DND-41 (cell line): ENCODE results near the gene RAPGEF5.
A peak's percentile ranks its signal among the peaks of the same experiment; 100 is the strongest.

Experiments
- ATAC-seq: fragments of 200-7000 bp; cut with Tn5 transposase; 3 replicates; pipeline ENCODE4 v1.9.1; 2021; ENCODE audit warnings: low read depth; ENCODE audit not compliant: insufficient read depth
- DNase-seq: peaks from one replicate; pipeline ENCODE4 v3.0.0-alpha.2; 2020
- H2AFZ ChIP-seq: 2 replicates; pipeline ENCODE4 v1.6.0; 2012; ENCODE audit warnings: low read depth, low read length
- H3K27ac ChIP-seq: 2 replicates; pipeline ENCODE4 v1.5.1; 2012; ENCODE audit warnings: low read length, inconsistent platforms
- H3K27me3 ChIP-seq: fragments of 200-600 bp; sonication (generic); 2 replicates; pipeline ENCODE4 v1.6.0; 2012; ENCODE audit warnings: low read length, mild to moderate bottlenecking, inconsistent platforms; ENCODE audit not compliant: insufficient read depth, poor library complexity
- H3K36me3 ChIP-seq: 2 replicates; pipeline ENCODE4 v1.5.1; 2012; ENCODE audit warnings: low read length, inconsistent platforms; ENCODE audit not compliant: insufficient read depth
- H3K4me1 ChIP-seq: 2 replicates; pipeline ENCODE4 v1.5.1; 2012; ENCODE audit warnings: mild to moderate bottlenecking, low read length; ENCODE audit not compliant: insufficient read depth
- H3K4me2 ChIP-seq: 2 replicates; pipeline ENCODE4 v1.6.0; 2012; ENCODE audit warnings: mild to moderate bottlenecking, moderate library complexity, low read length, inconsistent platforms; ENCODE audit not compliant: insufficient read depth
- H3K4me3 ChIP-seq, 2 experiments: fragments of 200-600 bp in 1 of 2; shearing (Covaris generic) in 1 of 2; 2 replicates each; pipeline ENCODE4 v1.5.1; 2012 to 2016; ENCODE audit warnings: inconsistent platforms in 2 of 2, low read length in 2 of 2, mild to moderate bottlenecking in 2 of 2, low read depth in 1 of 2, moderate library complexity in 1 of 2
- H3K79me2 ChIP-seq: 2 replicates; pipeline ENCODE4 v1.6.0; 2012; ENCODE audit warnings: low read length, inconsistent platforms; ENCODE audit not compliant: insufficient read depth
- H3K9ac ChIP-seq: 2 replicates; pipeline ENCODE4 v1.6.0; 2012; ENCODE audit warnings: low read depth, mild to moderate bottlenecking, inconsistent platforms, low read length, moderate library complexity
- H3K9me3 ChIP-seq: 2 replicates; pipeline ENCODE4 v1.5.1; 2012; ENCODE audit warnings: low read length, moderate library complexity, mild to moderate bottlenecking, inconsistent platforms; ENCODE audit not compliant: insufficient read depth, severe bottlenecking
- H4K20me1 ChIP-seq: 2 replicates; pipeline ENCODE4 v1.6.0; 2012; ENCODE audit warnings: low read length; ENCODE audit not compliant: insufficient read depth
- EZH2 ChIP-seq: IDR thresholded peaks from 3 replicates; pipeline ENCODE4 v1.6.1; 2012; ENCODE audit warnings: borderline replicate concordance, low read depth, mild to moderate bottlenecking, moderate library complexity, low read length, inconsistent platforms; ENCODE audit not compliant: severe bottlenecking
- TF ChIP-seq, protein P1 (sequence below): IDR thresholded peaks from 2 replicates; pipeline ENCODE4 v1.5.1; 2012; ENCODE audit warnings: borderline replicate concordance, low read length, moderate library complexity, mild to moderate bottlenecking; ENCODE audit not compliant: poor library complexity, severe bottlenecking; ENCODE audit errors: extremely low read depth

RAPGEF5 gene

DNA sequence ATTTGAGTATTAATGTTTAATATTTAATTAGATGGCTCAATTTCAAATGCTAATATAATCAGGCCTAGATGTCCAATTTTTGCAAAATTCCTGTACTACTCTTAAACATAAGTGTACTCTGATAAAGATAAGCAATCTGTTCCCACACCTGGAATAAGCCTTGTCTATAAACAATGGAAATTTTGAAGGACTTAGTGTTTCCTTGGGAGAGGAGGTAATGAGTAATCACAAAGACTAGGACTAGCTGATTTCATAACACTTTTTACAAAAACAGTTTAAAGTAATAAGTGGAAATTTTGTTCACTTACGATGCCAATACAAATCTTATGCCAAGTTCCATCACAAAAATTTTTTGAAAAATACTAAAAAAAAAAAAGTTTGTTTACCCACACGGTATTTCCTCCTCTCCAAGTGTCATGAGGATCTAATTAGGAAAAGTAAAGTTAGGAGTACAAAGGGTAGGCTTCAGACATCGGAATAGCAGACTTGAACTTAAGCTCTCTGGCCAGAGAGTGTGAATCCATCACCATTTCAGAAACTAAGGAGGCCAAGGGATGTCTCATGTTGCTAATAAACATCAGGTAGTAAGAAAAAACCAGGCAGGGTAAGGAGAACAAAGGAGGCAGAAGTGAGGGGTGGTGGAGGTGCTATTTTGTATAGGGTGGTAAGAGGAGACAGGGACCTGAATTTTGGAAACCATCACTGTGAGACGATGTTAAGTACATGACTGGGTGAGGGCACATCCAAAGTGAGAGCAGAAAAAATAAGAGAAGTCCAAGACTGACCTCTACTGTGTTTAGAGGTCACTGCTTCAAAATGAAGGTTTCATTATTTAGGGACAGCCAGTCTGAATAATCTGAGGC is 61.3 kb downstream of the RAPGEF5 start:
- TF ChIP-seq, protein P1, sequence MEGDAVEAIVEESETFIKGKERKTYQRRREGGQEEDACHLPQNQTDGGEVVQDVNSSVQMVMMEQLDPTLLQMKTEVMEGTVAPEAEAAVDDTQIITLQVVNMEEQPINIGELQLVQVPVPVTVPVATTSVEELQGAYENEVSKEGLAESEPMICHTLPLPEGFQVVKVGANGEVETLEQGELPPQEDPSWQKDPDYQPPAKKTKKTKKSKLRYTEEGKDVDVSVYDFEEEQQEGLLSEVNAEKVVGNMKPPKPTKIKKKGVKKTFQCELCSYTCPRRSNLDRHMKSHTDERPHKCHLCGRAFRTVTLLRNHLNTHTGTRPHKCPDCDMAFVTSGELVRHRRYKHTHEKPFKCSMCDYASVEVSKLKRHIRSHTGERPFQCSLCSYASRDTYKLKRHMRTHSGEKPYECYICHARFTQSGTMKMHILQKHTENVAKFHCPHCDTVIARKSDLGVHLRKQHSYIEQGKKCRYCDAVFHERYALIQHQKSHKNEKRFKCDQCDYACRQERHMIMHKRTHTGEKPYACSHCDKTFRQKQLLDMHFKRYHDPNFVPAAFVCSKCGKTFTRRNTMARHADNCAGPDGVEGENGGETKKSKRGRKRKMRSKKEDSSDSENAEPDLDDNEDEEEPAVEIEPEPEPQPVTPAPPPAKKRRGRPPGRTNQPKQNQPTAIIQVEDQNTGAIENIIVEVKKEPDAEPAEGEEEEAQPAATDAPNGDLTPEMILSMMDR: no peak
- no peak for TF ChIP-seq EZH2
- Histone ChIP-seq H3K79me2 (peaks cover 3% of the 10 kb centered on the region; the same call in 1 of the 2 replicates), H3K4me1 (peaks cover 71% of the 10 kb centered on the region), H2AFZ (no peak overlapping the region), H3K27ac (peak overlapping the region; percentile 56), H3K36me3 (peaks cover 61% of the 10 kb centered on the region), H3K27me3 (no peaks in the 10 kb centered on the region), H3K4me2 (no peak overlapping the region), H3K4me3 (no peak overlapping the region), H4K20me1 (no peaks in the 10 kb centered on the region), H3K9me3 (no peaks in the 10 kb centered on the region), H3K9ac (no peak overlapping the region)
- DNase-seq (no peak), ATAC-seq (no peak)

DNA sequence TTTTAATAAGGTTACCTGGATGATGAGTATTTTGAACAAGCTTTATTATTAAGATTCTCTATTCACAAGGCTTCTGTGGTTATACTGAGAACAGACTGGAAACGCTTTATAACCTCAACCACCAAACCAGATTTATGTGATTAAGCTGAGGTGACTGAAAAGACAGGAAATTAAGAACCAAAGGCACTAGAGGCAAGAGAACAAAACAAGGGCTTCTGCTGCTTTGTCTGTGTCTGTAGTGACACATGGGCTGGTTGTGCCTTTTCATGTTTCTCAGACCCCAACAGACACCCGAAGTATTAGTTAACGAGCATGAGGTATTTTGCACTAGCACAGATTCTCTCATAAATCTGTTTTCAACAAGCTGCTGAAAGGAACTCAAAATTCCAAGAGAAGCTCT is 64.4 kb downstream of the RAPGEF5 start:
- Histone ChIP-seq H3K9ac (peak overlapping the region; percentile 56), H3K4me1 (peaks cover 94% of the 10 kb centered on the region), H3K27me3 (no peaks in the 10 kb centered on the region), H3K79me2 (peaks cover 3% of the 10 kb centered on the region; the same call in 1 of the 2 replicates), H3K4me3 (peak overlapping the region in 1 of 2 experiments; percentile 34; a peak in 2 of 4 replicates), H3K4me2 (peak overlapping the region; percentile 58), H3K9me3 (no peaks in the 10 kb centered on the region), H3K27ac (peak overlapping the region; percentile 94), H3K36me3 (peaks cover 63% of the 10 kb centered on the region), H4K20me1 (no peaks in the 10 kb centered on the region), H2AFZ (0 out of 2 replicates have a peak overlapping the region, but pooled peaks have one; percentile 14)
- ATAC-seq (peak; percentile 93), DNase-seq (peak; percentile 70)
- TF ChIP-seq, protein P1: no peak
- no peak for TF ChIP-seq EZH2

DNA sequence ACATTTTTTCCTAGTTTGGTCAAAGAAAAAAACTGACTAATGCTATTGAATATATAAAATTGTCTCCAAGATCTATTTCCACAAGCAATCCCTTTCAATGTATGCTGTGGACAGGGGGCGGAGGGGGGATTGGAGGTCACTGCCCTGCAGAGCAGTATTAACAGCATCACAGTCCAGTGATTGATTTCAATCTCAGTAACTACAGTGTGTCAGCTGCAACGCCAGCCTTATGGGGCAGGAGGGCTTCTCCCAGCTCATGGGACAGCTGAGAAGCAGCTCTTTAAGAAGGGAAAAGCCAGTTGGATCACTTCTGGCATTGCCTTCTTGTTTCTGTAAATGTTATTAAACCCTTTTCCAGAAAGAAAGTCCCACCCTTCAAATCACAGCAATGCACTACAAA is 65.0 kb downstream of the RAPGEF5 start:
- peak overlapping the region; percentile 28; the same call in 1 of the 2 replicates for H3K9ac ChIP-seq
- DNase-seq (no peak), ATAC-seq (peak; percentile 1; the same call in 1 of the 3 replicates)
- H2AFZ ChIP-seq: no peak overlapping the region
- peaks cover 63% of the 10 kb centered on the region for H3K36me3 ChIP-seq
- H3K79me2 ChIP-seq: peaks cover 3% of the 10 kb centered on the region; the same call in 1 of the 2 replicates
- peaks cover 88% of the 10 kb centered on the region for H3K4me1 ChIP-seq
- H3K27me3 ChIP-seq: no peaks in the 10 kb centered on the region
- H3K4me3 ChIP-seq: no peak overlapping the region
- TF ChIP-seq, protein P1: no peak
- no peak for TF ChIP-seq EZH2
- peak overlapping the region; percentile 94 for H3K27ac ChIP-seq
- no peaks in the 10 kb centered on the region for H3K9me3 ChIP-seq
- H3K4me2 ChIP-seq: peak overlapping the region; percentile 58
- no peaks in the 10 kb centered on the region for H4K20me1 ChIP-seq
